GM13976 (cell line): Measurements from ENCODE around the gene KRTAP10-1.
"Not testable (repeated sequence)": the region's sequence is repeated elsewhere in the genome, so short reads cannot be mapped to it uniquely, and the experiment has no call there.

Experiments
- DNase-seq: peaks from one replicate; pipeline ENCODE4 v3.0.0; 2012; ENCODE audit warnings: low spot score
- CTCF ChIP-seq: IDR thresholded peaks from 2 replicates; pipeline ENCODE4 v1.5.1; 2012; ENCODE audit warnings: borderline replicate concordance, mild to moderate bottlenecking; ENCODE audit not compliant: insufficient read depth; ENCODE audit errors: extremely low read depth, missing control alignments, control extremely low read depth
- in situ Hi-C: fragments of 300-500 bp; cut with MboI; formaldehyde crosslinking; loops from one replicate; pipeline ENCODE4 v1.12.0; 2022; ENCODE audit warnings: low sequenced_read_pairs, mixed read lengths, inconsistent platforms; ENCODE audit not compliant: unreplicated experiment

Gene KRTAP10-1

GRCh38 chr21:44575307-44576024, 35.5 kb upstream of the KRTAP10-1 start:
- in situ Hi-C loops, result no loop called here
- DNase-seq, result no peak
- TF ChIP-seq CTCF, result no peak

DNA sequence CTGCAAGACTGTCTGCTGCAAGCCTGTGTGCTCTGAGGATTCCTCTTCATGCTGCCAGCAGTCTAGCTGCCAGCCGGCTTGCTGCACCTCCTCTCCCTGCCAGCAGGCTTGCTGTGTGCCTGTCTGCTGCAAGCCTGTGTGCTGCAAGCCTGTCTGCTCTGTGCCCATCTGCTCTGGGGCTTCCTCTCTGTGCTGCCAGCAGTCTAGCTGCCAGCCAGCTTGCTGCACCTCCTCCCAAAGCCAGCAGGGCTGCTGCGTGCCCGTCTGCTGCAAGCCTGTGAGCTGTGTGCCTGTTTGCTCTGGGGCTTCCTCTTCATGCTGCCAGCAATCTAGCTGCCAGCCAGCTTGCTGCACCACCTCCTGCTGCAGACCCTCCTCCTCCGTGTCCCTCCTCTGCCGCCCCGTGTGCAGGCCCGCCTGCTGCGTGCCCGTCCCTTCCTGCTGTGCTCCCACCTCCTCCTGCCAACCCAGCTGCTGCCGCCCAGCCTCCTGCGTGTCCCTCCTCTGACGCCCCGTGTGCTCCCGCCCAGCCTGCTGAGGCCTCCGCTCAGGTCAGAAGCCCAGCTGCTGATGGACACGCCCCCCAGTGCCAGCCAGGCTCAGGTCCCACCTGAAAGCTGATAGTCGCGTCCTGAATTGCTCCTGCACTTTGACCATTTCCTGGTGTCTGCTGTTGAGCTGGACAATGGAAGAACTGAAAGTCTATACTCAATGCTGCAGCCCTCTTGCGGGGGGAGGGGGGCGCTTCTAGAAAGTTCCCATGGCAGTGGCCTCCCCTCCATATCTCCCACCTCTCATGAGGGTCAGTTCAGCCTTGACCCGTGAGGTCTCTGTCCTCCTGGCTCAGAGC, 34.7 kb upstream of the KRTAP10-1 start:
- no peak for TF ChIP-seq CTCF
- DNase-seq, result no peak
- in situ Hi-C loops, result no loop called here

DNA sequence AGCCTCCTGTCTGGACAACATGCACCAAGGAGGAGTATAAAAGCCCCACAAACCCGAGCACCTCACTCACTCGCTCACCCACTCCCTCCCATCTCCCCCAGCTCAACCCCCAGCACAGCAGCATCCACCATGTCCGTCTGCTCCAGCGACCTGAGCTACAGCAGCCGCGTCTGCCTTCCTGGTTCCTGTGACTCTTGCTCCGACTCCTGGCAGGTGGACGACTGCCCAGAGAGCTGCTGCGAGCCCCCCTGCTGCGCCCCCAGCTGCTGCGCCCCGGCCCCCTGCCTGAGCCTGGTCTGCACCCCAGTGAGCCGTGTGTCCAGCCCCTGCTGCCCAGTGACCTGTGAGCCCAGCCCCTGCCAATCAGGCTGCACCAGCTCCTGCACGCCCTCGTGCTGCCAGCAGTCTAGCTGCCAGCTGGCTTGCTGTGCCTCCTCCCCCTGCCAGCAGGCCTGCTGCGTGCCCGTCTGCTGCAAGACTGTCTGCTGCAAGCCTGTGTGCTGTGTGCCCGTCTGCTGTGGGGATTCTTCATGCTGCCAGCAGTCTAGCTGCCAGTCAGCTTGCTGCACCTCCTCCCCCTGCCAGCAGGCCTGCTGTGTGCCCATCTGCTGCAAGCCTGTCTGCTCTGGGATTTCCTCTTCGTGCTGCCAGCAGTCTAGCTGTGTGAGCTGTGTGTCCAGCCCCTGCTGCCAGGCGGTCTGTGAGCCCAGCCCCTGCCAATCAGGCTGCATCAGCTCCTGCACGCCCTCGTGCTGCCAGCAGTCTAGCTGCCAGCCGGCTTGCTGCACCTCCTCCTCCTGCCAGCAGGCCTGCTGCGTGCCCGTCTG, 33.8 kb upstream of the KRTAP10-1 start, which contains the start of gene KRTAP10-4:
KRTAP10-4 (plus strand) TSS at position 100 of the 827 bp plus-strand sequence; CDS start at position 130, 30 bp downstream.
- DNase-seq, in situ Hi-C loops: not testable (repeated sequence)

DNA sequence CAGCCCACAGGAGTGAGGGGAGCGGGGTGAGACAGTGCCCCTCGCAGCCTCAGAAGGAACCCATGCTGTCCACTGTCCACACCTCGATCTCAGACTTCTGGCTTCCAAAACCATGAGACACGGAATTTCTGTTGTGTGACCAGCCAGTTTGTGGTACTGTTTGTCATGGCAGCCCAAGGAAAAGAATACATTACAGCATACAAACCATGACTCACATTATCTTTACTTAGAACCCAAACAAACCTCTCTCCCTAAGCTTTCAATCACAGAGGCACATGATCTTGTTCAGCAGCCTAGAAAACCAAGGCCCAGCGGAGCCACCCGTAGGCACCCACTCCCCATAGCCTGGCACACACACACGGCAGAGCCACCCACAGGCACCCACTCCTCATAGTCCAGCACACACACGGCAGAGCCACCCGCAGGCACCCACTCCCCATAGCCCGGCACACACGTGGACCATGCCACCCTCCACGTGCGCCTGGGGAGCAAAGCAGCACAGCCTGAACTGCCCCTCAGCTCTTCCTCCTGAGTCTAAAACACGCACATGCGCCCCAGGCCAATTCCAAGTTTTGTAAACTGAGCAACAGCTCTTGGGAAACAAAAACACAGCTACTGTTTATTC, 33.1 kb upstream of the KRTAP10-1 start:
- in situ Hi-C loops, result no loop called here
- TF ChIP-seq CTCF, result no peak
- DNase-seq, result no peak

DNA sequence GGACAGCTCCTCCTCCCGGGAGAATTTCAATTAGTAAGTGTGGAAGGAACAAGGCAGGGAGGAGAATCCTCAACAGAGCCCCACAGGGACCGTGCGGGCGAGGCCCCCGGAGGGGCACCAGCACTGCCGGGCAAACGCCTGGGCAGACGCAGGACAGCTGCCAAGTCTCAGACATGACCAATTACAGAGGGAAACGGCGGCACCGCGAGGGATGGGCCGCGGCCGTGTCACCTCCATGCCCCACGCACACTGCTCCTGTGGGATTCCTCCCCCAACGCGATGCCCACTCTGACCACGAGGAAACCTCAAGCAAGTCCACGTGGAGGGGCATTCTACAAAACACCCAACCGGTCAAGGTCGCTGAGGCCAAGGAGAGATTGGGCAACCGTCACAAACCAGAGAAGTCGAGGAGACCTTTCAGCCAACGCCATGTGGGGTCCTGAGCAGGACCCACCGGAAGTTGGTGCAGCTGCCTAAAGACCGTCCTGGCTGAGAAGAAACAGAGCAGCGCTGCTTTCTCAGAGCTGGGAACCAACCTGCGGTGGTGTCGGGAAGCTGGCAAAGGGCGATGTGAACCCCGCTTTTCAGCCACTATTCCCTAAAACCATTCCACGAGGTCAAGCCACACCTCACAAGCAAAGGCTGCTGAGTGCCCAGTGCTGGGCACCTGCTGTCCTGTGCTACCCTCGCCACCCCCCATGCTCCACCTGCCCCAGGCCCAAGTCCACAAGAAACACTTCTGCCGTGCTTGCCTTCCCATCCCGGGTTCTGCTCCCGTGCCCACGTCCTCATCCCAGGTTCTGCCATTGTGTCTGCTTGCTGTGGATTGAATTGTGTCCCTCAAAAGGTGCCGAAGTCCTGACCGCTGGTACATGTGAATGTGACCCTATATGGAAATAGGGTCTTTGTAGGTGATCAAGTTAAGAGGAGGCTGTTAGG, 32.1 kb upstream of the KRTAP10-1 start:
- no peak for DNase-seq
- TF ChIP-seq CTCF, result no peak
- in situ Hi-C loops, result no loop called here

DNA sequence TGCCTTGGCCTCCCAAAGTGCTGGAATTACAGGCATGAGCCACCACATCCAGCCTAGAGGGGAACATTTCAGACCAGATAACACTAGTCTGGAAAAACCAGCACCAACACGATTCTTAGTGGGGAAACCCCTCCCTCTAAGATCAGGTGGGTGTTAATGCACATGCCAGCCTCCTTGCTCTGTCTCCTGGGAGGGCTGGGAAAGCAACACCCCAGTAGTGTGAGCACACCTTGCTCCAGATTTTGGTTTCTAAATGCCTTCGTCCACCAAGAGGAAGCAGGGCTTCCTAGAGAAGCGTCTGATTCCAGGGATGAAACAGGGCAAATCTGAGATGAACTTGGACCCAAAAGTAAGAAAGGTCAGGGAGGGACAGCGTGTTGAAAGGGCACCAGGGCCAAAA, 31.3 kb upstream of the KRTAP10-1 start:
- DNase-seq, result no peak
- TF ChIP-seq CTCF, result no peak
- in situ Hi-C loops, result no loop called here
